Neutrophil (primary cell): ENCODE data around the gene SLC25A21.

Experiments used
- H3K27ac ChIP-seq: fragments of 200-600 bp; sonication (generic); 2 replicates; pipeline ENCODE4 v1.5.1; 2016; ENCODE audit warnings: mild to moderate bottlenecking, moderate library complexity
- H3K27me3 ChIP-seq: fragments of 200-600 bp; sonication (generic); 2 replicates; pipeline ENCODE4 v1.6.0; 2016; ENCODE audit warnings: mild to moderate bottlenecking
- H3K36me3 ChIP-seq: fragments of 200-600 bp; sonication (generic); 2 replicates; pipeline ENCODE4 v1.5.1; 2017
- H3K4me1 ChIP-seq, 2 experiments: fragments of 200-600 bp in 1 of 2; sonication (generic) in 1 of 2; 1 replicate in 1 of 2; 2 replicates in 1 of 2; pipeline versions ENCODE4 v1.5.1 to v1.6.1; 2013 to 2016; ENCODE audit warnings: low read depth in 1 of 2, low read length in 1 of 2, mild to moderate bottlenecking in 1 of 2, moderate library complexity in 1 of 2; ENCODE audit not compliant: control insufficient read depth in 1 of 2, insufficient read depth in 1 of 2
- H3K4me3 ChIP-seq, 2 experiments: fragments of 200-600 bp in 1 of 2; sonication (generic) in 1 of 2; 1 replicate in 1 of 2; 2 replicates in 1 of 2; pipeline ENCODE4 v1.5.1; 2013 to 2016; ENCODE audit warnings: low read depth in 1 of 2, low read length in 1 of 2, mild to moderate bottlenecking in 1 of 2, moderate library complexity in 1 of 2
- H3K9me3 ChIP-seq: fragments of 200-600 bp; sonication (generic); 2 replicates; pipeline ENCODE4 v1.5.1; 2016
- CTCF ChIP-seq: fragments of 200-600 bp; sonication (generic); IDR thresholded peaks from 2 replicates; pipeline ENCODE4 v1.5.1; 2016; ENCODE audit warnings: antibody characterized with exemption

SLC25A21 gene

DNA sequence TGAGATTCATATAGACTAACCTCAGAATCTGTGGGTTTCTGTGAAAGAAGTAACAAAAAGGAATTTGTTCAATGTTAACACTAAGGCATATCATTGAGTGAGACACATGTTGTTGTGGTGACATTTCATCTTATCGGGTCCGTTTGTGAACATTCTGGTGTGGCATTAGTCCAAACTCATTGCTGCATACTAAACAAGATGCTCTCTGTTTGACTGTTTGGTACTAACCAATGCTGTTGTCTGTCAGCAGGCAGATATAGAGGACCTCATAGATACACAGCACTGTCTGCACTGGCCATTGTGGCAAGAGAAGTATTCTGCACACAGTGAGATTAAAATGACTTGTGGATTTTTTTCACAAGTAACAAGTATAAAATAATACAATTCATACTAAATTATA lies 41.2 kb downstream of the SLC25A21 start:
- TF ChIP-seq CTCF: no peak
- Histone ChIP-seq H3K27me3 (no peaks in the 10 kb centered on the region), H3K36me3 (no peaks in the 10 kb centered on the region), H3K9me3 (no peaks in the 10 kb centered on the region), H3K27ac (no peak overlapping the region), H3K4me3 (no peak overlapping the region), H3K4me1 (no peaks in the 10 kb centered on the region)

GRCh38 chr14:37129047-37129446 lies 43.4 kb downstream of the SLC25A21 start:
- Histone ChIP-seq H3K27ac (no peak overlapping the region), H3K27me3 (no peaks in the 10 kb centered on the region), H3K9me3 (no peaks in the 10 kb centered on the region), H3K4me3 (no peak overlapping the region), H3K4me1 (no peaks in the 10 kb centered on the region), H3K36me3 (no peaks in the 10 kb centered on the region)
- no peak for TF ChIP-seq CTCF

DNA sequence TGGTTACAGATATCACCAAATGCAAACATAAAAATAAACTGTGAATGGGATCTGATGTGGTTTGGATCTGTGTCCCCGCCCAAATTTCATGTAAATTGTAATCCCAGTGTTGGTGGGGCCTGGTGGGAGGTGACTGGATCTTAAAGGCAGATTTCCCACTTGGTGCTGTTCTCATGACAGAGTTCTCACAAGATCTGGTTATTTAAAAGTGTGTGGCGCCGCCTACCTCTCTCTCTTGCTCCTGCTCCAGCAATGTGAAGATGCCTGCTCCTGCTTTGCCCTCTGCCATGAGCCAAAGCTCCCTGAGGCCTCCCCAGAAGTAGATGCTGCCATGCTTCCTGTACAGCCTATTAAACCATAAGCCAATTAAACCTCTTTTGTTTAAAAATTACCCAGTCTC lies 47.8 kb downstream of the SLC25A21 start:
- no peak overlapping the region for H3K27ac ChIP-seq

DNA sequence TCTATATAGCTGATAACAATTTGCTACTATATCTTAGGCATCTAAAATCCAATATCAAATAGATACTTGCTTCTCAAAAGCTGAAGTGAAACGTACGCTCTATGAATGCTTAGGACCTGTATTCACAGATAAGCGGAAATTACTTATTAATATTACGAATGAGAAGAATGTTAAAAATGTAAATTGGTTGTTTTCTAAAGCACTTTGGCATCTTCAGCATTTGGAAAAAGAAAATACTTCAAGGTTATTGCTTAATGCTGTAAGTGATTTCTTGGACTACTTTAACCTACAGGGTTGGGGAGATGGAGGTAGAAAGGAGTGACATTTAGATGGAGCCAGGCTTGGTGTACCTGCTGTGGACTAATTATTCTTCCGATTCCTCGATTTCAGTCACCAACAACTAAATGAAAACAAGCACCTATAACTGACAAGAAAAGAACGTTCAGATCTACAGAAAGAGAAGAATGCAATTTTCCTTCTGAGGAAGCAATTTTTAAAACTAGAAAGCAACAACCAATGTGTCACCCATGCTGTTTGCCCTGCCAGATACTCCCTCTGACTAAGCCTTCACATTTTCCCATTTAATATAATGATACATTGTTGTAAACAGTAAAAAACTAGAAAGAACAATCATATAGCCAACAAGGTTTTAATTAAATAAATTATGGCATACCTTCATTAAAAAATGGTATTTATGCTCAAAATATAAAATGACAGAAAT lies 49.3 kb downstream of the SLC25A21 start:
- H3K4me1 ChIP-seq: no peaks in the 10 kb centered on the region
- no peaks in the 10 kb centered on the region for H3K9me3 ChIP-seq
- H3K27me3 ChIP-seq: no peaks in the 10 kb centered on the region
- H3K36me3 ChIP-seq: no peaks in the 10 kb centered on the region
- TF ChIP-seq CTCF: no peak
- no peak overlapping the region for H3K27ac ChIP-seq
- no peak overlapping the region for H3K4me3 ChIP-seq

More for the DNA sequence above, 47.8 kb downstream of the SLC25A21 start:
- Histone ChIP-seq H3K9me3 (no peaks in the 10 kb centered on the region), H3K27me3 (no peaks in the 10 kb centered on the region), H3K4me3 (no peak overlapping the region), H3K36me3 (no peaks in the 10 kb centered on the region), H3K4me1 (no peaks in the 10 kb centered on the region)
- TF ChIP-seq CTCF: no peak

- Histone ChIP-seq H3K9me3 (no peaks in the 10 kb centered on the region), H3K36me3 (no peaks in the 10 kb centered on the region), H3K27ac (no peak overlapping the region), H3K27me3 (no peaks in the 10 kb centered on the region), H3K4me1 (no peaks in the 10 kb centered on the region), H3K4me3 (no peak overlapping the region)
- TF ChIP-seq CTCF: no peak
Measured at GRCh38 chr14:37122288-37122687, 50.1 kb downstream of the SLC25A21 start.
